ENCODE results near the gene GPR157. TPM values are rescaled to one million over a fixed set of nuclear protein-coding genes. Genes with fewer than 3 reads are reported as not detected.
A peak's percentile ranks its signal among the peaks of the same experiment; 100 is the strongest.

The GPR157 gene
- total RNA-seq, 1 donor from 2014 or later = 4.9 TPM

GRCh38 chr1:9086796-9087195 lies 42.1 kb downstream of the GPR157 start:
- no peak for DNase-seq

- DNase-seq = peak; percentile 40
Observed at GRCh38 chr1:9086045-9086444, 42.9 kb downstream of the GPR157 start.

DNA sequence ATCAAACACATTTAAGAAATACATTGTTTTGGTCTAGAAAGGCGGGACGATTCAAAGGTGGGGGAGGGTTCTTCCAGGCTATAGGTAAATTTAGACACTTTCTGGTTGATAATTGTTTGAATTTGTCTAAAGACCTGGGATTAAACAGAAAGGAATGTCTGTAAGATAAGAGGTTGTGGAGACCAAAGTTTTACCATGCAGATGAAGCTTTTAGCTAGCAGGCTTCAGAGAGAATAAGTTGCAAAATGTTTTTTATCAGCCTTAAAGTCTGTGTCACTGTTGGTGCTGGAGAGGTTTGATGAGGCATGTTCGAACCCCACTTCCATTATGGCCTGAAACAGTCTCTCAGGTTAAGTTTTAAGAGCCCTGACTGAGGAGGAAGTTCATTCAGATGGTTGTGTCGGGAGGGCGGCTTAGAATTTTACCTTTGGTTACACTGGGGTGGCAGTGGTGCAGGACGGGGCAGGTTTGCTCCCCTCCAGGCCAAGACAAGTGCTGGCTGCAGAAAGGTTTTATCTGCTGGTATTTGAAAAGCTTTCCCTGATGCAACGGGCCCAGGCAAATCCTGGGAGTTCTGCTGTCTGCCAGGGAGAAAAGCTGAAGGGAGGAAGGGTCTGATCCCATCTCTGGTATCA lies 43.5 kb downstream of the GPR157 start:
- DNase-seq = no peak

GRCh38 chr1:9084906-9085305 lies 44.0 kb downstream of the GPR157 start:
- no peak for DNase-seq

GRCh38 chr1:9081473-9081872 lies 47.4 kb downstream of the GPR157 start:
- DNase-seq = no peak

GRCh38 chr1:9080705-9081291 lies 48.1 kb downstream of the GPR157 start:
- no peak for DNase-seq

DNA sequence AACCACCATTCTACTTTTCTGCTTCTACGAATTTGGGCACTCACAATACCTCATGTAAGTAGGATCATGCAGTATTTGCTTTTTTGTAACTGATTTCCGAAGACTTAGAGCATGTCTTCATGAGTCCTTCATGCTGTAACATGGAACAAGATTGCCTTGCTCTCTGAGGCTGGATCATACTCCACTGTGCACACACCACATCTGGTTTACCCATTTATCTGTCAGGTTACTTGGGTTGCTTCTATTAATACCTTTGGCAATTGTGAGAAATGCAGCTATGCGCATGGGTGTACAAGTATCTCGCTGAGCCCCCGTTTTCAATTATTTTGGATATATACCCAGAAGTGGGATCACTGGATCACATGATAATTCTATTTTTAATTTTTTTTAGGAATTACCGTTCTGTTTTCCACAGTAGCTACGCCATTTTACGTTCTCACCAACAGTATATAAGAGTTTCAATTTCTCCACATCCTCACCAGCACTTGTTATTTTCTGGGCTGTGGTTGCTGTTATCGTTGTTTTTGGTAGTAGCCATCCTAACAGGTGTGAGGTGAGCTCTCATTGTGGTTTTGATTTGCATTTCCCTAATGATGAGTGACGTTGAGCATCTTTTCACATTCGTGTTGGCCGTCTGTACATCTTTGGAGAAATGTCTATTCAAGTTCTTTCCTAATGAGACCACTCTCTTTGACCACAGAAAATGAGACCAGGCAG lies 48.8 kb downstream of the GPR157 start:
- no peak for DNase-seq

- no peak for DNase-seq
Observed at GRCh38 chr1:9078752-9079500, 50.0 kb downstream of the GPR157 start.

- no peak for DNase-seq
Observed at GRCh38 chr1:9078015-9078751, 50.7 kb downstream of the GPR157 start.

GRCh38 chr1:9075022-9075421 lies 53.9 kb downstream of the GPR157 start:
- no peak for DNase-seq

- DNase-seq = no peak
Observed at GRCh38 chr1:9073143-9073542, 55.8 kb downstream of the GPR157 start.

- DNase-seq = no peak
Observed at GRCh38 chr1:9071554-9072235, 57.2 kb downstream of the GPR157 start.

DNA sequence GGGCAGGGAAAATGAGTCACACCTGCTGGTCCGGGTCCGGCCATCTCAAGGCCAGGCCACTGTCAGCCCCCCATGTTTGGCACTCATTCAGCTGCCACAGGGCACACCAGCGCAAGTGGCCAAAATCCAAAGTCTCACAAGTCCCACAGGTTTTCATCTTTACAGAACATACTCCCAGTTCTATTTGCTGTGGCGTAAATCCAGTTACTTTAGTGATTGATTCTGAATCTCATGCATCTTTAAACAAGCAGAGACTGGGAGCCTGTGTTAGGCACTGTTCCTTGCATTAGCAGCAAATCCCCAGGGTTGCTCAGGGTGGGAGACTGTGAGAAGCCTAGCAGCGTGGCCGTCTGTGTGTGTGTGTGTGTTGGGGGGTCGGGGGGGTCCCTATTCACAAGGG lies 58.4 kb downstream of the GPR157 start:
- no peak for DNase-seq

DNA sequence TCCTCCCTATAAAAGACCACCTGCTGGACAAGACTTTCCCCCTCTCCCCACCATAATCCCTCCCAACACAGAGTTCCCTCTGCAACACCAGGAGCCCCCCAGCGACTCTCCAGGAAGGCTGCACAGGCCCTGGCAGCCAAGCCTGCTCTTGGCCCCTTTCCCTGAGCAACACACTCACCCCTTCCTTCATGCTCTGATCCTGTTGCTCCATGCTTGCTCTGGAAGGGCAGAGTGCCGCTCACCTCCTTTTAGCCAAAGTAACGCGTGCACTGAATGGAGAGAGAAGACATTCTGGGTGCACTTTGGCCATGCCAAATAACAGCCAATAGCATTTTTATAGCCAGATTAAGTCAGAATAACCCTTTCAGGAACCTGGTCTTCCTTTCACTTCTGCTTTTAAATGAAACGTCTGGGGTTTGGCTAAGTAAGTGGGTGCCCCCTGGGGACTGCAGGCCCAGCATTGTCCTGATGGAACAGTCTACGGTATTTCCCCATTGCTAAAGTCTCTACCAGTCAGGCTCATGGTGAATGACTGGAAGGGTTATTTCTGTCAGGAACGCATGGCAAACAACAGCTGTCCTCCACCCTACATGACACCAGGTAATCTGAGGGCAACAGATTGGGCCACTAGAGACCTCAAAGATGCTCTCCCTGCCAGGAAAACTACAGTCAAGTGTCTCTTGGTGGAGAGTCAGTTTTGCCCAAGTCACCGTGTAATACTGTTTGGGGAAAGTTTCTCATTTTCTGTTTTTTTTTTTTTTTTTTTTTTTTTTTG lies 59.4 kb downstream of the GPR157 start, which contains the start of gene SLC2A5:
Gene SLC2A5, minus strand, starts transcription at position 310 of the 775 bp plus-strand sequence. Its CDS starts 99 bp downstream, at position 211.
- DNase-seq = peak; percentile 49

DNA sequence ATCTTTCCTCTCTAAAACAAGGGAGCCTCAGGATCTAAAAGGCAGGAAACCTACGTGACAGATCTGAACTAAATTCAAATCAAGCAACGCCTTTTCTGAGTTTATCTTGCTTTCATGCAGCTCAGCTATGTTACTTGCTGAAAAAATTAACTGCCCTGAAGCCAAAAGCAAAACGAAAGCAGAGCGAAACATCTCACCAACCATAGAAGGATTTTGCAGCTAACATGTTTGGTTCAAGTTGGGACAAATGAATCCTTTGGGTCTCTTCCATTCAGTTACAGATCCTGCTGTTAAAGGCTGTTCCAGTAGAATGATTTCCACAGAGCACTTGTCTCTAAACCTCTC lies 59.9 kb downstream of the GPR157 start:
- peak; percentile 68 for DNase-seq

GRCh38 chr1:9066945-9067807 lies 61.7 kb downstream of the GPR157 start:
- no peak for DNase-seq

GRCh38 chr1:9065213-9065751 lies 63.6 kb downstream of the GPR157 start:
- DNase-seq = no peak

DNA sequence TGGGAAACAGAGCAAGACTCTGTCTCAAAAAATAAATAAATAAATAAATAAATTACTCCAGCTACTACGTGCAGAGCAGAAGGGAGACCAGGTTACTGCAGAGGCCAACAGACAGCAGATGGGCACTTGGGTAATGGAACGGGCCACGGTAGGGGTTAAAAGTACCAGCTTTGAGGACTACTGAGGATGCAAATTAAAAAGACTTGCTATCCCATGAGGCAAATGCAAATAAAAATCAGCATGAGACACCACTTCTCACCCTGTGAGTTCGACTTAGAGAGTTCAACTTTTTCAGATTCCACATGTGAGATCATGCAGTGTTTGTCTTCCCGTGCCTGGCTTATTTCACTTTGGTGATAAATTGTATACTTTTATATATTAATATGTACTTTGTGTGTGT lies 66.1 kb downstream of the GPR157 start:
- no peak for DNase-seq

DNA sequence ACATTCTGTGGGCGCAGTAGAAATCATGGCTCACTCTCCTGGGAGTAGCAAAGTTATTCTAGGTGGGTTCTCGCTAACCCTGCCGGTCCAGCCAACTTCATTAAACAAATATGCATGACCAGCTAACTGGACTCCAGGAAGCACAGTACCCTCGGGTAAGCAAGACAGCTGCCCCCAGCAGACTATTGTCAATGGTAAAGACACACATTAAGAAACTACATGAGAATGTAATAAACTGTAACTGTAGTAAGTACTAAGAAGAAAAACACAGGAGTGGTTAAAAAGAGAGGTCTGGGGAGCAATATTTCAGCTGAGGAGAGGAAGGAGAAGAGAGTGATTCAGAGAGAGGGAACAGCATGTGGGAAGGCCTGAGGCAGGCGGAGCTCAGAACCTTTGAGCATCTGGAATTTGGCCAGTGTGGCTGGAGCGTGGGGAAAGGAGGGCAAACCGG lies 66.9 kb downstream of the GPR157 start:
- no peak for DNase-seq
